Stimulated activated CD8-positive, alpha-beta memory T cell treated with anti-CD3 and anti-CD28 coated beads, Interleukin-7, amount 100 ng/mL, for 1 hour (primary cell): ENCODE results near the gene ABCC1.
"Not testable (repeated sequence)": the region's sequence is repeated elsewhere in the genome, so short reads cannot be mapped to it uniquely, and the experiment has no call there.

Source experiments
- DNase-seq, 2 donors: peaks; one replicate each; pipeline ENCODE4 v3.0.0-alpha.2; 2020; ENCODE audit warnings: low read depth in 2 of 2

The ABCC1 gene

DNA sequence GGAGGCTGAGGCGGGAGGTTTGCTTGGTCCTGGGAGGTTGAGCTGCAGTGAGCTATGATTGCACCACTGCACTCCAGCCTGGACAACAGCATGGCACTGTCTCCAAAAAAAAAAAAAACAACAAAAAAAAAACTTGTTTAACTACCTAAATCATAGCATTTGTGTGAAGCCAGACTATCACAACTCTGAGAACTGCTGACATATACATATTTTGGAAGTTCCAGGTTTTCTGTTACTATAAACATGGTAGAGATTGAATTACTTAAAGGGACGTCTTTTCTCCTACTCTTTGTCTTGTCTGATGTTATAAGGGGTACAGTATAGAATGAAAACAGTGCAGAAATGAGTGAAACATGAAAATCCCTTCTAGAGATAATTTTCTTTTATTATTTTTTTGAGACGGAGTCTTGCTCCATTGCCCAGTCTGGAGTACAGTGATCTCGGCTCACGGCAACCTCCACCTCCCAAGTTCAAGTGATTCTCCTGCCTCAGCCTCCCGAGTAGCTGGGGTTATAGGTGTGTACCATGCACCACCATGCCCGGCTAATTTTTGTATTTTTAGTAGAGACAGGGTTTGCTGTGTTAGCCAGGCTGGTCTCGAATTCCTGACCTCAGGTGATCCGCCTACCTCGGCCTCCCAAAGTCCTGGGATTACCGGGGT is 18.4 kb downstream of the ABCC1 start:
- DNase-seq = no peak

DNA sequence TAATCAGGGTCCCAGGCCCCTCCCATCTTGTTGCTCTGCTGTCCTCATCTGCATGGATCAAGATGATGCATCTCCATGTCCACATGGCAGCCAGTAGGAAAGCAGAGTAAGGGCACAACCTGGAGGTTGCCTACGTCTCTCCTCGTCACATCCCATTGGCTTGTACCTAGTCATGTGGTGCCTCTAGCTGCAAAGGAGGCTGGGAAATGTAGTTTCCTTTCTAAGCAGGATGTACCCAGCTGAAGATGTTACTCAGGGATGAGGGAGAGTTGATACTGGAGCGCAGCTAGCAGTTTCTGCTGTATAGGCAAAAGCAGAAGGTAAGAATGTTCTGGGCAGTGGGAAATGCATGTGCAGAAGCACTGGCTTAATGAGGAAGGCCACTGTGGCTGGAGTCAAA is 20.8 kb downstream of the ABCC1 start:
- DNase-seq = no peak

DNA sequence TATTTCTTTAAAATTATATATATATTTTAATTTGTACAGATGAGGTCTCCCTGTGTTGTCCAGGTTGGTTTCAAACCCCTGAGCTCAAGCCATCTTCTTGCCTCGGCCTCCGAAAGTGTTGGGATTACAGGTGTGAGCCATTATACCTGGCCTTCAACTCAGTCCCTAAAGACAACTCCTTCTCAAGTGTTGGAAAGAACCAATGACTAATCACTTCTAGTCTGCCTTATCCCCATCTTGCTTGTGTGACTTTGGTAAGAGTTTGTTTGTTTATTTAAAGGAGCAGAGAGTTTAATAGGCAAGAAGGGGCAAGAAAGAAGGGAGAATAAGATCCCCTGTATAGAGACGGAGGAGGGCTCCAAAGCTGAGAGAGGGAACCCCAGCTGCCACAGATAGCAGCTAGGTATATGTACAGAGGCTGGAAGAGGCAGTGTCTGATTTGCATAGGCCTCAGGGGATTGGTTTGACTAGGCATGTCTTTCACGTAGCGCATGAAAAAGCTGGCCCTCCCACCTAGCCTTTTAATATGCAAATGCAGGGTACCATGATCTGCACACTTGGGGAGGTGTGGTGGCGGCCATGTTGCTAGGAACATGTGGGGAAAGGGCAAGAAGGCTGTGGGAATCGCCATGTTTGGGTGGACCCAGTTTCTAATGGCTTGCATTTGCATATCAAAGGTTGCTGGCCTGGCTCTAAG is 21.5 kb downstream of the ABCC1 start:
- DNase-seq = no peak

DNA sequence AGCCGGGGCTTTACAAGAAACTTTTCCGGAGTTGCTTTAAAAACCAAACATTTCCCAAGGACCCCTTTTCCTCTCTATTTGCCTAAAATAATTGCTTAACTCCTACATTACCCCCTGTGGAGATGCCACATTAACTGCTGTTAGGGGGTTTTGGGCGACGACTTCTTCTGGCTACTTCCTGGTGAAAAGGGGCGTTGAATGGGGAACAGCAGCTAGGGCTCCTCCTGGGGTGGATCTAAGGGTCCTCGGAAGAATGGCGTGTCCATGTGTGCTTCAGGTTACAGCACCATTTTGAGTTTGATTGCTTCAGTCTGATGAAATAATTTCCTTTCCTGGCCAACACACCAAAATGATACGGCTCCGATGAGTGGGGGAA is 22.0 kb downstream of the ABCC1 start:
- DNase-seq = no peak

DNA sequence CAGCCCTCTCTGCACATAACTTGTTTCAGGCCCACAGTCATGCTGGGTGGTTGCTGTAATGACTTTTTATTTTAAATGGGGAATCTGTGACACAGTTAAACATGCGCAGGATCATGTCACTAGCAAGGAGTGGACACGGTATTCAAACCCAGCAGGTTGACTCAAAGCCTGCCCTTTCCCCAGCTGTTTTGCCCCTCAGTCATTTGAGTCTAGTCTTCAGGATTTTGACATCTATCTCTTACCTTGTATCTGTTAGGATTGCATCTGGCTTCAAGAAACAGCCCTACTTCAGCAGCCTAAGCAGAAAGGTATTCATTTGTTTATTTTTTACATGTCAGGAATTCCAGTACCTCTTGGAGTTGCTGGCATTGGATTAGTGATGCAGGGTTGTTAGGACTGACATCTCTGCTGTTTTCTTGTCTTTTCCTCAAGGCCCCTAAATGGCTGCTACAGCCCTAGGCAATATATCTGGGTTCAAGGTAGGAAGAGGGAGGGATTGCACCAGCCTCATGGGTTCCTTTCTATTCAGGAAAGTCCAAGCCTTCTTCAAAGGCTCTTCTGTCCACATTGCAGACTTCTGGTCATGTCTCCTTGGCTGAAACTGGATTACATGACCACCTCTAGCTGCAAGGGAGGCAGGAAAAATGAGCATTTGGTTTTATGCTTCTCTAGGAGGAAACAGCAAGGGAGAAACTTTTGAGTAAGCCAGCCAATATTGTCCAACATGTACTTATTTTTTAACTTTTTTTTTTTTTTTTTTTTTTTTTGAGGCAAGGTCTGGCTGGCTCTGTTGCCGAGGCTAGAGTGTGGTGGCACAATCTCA is 22.8 kb downstream of the ABCC1 start:
- DNase-seq = no peak

DNA sequence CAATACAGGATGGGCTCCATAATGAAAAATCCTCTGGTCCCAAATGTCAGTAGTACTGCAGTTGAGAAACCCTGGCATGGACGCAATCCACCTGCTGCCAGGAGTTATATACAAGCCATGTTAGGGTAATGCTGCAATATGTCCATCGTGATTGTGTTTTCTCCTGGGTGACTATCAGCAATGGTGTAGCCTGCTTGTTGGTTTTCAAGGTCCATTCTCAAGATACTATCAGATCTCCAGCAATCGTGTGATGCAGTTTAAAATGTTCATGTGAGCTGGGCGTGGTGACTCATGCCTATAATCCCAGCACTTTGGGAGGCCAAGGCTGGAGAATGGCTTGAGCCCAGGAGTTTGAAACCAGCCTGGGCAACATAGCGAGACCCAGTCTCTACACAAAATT is 24.0 kb downstream of the ABCC1 start:
- no peak for DNase-seq

DNA sequence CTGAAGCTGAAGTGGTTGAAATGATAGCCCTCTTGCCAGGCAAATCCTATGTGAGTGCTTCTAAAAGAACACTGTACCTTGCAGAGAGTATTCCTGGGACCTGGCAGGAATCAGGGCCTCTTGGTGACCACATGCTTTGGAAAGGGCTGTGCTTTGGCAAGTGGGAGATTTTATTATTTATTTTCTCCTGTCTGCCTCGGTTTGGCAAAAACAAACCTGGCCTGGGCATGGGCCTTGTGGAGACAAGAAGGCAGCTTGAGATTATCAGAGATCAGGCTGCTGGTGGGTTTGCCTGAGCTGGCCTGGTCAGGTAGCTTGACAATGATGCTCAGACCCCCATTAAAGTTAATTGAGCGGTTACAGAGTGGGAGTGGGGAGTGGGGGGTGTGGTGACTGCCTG is 24.6 kb downstream of the ABCC1 start:
- no peak for DNase-seq

DNA sequence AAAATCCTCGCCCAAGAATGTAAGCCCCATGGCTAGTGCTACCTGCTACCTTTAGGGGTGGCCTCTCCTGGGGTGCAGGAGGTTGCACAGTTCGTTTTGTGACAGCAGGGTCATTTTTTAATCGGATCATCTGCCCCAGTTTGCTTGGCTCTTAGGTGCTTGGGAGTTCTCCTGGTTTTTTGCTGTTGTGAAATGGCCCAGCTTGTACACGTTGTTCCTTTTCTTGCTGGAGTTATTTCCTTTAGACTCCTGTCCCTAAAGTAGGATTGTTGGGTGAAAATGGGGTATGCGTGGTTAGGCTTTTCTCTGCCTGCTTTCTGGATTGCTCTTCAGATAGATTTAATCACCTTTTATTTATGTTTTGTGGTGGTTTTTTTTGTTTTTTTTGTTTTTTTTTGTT is 25.8 kb downstream of the ABCC1 start:
- DNase-seq = no peak

DNA sequence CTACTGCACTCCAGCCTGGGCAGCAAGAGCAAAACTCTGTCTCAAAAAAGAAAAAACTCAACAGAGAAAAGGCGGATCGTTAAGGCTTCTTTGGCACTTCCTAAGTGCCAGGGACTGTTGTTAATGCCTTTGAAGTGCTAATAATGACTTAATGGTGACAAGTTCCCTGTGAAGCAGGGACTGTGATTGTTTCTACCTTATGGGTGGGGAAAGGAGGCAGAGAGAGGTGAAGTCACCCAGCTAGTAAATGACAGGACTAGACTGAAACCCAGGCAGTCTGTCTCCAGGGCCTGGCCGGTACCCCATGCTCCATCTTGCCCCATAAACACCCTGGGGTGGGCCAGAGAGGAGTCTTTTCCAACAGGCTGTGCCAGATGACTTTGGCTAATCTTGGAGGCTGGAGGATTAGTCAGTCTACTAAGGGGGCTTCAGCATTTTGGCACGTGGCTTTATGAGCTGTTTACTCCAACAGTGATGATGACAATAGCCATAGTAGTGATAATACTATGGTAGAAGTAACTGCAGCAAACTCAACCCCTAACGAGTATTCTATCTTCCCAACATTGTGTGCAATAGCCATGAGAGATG is 26.9 kb downstream of the ABCC1 start:
- no peak for DNase-seq

DNA sequence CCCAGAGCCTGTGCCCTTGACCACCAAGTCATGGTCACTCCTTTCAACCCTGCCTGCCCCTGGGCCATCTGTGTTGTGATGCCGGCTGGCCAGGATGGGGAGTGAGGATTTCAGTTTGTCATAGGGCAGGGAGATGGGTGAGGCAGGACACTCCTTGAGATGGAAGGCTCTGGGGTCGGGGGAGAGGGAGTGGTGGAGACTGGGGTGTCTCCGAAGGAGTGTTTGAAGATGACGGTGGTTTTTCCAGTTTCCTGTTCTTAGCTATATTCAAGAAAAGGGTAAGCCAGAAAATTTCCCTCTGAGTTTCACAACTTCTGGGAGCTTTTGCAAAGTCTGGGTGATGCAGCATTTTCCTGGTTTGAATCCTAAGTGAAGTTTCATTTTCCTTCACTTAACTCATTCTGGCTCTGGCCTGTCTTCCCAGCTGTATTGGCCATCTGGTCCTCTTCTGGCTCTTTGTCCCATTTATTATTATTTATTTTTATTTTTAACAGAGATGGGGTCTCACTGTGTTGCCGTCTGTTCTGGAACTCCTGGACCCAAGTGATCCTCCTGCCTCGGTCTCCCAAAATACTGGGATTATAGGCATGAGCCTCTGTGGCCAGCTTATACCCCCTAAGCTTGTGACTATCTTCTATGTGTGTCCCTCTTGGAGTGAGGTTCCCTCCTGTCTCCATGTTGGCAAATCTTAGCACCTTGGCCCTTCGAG is 27.7 kb downstream of the ABCC1 start:
- no peak for DNase-seq

DNA sequence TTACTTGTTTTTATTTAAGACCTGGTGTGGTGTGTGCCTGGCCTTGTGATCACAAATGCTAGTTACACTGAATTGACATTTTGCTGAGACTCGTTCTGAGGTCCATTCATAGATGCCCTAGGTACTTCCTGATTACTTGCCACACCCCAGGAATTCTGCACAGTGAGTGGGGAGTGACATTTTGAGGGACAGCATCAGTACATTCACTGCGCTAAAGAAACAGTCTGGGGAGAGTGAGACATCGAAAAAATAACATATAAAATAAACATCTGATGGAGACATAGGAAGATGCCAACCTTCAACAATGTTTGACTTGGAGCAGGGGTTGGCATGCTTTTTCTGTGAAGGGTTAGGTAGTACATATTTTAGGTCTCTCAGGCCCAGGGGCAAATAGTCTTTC is 30.4 kb downstream of the ABCC1 start:
- no peak for DNase-seq

DNA sequence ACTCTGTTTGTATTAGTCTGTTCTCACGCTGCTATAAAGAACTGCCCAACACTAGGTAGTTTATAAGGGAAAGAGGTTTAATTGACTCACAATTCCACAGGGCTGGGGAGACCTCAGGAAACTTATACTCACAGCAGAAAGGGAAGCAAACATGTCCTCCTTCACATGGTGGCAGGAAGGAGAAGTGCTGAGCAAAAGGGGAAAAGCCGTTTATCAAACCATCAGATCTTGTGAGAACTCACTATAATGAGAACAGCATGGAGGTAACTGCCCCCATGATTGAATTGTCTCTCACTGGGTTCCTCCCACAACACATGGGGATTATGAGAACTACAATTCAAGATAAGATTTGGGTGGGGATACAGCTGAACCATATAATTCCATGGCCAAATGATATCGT is 30.9 kb downstream of the ABCC1 start:
- DNase-seq = no peak

DNA sequence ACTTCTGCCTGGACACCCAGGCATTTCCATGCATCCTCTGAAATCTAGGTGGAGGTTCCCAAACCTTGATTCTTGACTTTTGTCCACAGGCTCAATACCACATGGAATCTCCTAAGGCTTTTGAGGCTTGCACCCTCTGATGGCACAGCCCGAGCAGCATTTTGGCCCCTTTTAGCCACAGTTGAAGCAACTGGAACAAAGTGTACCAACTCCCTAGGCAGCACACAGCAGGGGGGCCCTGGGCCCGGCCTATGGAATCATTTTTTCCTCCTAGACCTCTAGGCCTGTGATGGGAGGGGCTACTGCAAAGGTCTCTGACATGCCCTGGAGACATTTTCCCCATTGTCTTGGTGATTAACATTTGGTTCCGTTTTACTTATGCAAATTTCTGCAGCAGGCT is 32.0 kb downstream of the ABCC1 start:
- DNase-seq = no peak

DNA sequence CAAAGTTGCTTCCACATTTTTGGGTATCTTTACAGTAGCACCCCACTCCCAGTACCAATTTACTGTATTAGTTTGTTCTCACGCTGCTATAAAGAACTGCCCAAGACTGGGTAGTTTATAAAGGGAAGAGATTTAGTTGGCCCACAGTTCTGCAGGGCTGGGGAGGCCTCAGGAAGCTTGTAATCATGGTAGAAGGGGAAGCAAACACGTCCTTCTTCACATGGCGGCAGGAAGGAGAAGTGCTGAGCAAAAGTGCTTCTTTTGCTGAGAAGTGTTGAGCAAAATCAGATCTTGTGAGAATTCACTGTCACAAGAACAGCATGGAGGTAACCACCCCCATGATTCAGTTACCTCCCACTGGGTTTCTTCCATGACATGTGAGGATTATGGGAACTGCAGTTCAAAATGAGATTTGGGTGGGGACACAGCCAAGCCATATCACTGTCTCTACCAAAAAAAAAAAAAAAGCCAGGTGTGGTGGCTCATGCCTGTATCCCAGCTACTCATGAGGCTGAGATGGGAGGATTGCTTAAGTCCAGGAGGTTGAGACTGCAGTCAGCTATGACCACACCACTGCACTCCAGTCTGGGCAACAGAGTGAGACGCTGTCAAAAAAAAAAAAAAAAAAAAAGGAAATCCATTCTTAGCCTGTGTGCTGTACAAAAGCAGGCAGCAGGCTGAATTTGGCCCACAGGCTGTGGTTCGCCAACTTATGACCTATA is 32.9 kb downstream of the ABCC1 start:
- DNase-seq = not testable (repeated sequence)

DNA sequence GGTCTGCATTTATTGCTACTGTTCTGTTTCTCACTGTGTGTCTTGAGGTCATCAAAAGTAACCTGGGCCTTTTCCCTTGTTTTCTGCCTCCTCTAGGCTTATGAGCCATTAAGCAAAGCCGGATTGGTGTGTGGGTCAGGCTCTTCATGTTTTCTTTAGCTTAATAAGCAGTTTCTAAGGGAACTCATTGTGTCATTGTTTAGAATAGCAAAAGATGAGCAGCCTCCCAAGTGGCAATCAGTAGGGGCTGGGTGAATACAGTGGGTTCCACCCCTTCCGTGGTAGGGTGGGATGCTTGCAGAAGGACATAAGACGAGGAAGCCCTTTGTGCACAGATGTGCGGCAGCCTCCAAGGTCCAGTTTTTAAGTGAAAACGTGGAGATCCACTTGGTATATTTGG is 34.5 kb downstream of the ABCC1 start:
- no peak for DNase-seq

DNA sequence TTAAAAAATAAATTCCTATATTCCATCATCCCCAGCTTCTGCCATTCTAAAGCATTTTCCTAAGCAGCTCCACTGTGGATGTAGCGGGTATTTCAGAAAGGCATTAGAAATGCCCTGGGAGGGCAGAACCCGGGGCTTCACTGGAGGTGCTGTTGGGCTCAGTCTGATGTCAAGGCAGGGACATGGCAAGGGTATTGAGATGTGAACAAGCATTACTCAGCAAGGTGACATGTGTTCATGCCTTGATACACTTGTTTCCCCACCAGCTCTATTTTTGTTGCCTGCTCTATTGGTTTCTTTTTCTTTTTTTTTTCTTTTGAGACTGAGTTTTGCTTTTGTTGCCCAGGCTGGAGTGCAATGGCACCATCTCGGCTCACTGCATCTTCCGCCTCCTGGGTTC is 35.7 kb downstream of the ABCC1 start:
- DNase-seq = no peak

DNA sequence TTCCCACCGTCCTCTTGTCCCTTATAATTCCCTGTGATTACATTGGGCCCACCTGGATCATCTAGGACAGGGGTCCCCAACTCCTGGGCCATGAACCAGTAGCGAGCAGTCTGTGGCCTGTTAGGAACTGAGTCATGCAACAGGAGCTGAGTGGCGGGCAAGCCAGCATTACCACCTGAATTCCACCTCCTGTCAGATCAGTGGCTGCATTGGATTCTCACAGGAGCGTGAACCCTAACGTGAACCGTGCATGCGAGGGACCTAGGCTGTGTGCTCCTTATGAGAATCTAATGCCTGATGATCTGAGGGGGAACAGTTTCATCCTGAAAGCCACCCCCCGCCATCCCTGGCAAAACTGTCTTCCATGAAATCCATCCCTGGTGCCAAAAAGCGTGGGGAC is 36.8 kb downstream of the ABCC1 start:
- DNase-seq = no peak

DNA sequence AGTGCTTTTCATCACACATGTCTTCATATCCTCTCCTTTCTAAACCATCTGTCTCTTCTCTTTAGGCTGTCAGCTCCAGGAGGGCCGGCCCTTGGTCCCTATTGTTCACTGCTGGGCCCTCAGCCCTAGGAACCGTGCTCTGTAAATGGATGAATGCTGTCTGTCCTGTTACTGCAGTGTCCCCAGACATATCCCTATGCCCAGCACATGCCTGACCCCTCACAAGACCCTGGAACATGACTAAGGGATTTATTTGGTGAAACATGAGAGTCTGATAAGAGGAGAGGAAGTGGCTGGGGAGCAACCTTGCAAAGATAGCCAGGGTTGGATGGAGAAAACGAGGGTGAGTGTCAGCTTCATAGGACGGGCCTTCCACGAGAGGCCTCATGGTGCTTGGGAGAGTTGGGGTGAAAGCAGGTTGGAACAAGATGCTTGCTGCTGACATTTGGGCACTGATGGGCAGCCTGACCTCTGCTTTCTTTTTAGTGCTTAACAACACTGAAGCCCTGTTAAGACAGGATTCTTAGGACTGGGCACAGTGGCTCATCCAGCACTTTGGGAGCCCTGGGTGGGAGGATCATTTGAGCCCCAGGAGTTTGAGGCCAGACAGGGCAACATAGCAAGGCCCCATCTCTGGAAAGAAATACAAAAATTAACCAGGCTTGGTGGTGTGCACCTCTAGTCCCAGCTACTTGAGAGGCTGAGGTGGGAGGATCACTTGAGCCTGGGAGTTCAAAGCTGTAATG is 39.0 kb downstream of the ABCC1 start:
- DNase-seq = no peak

DNA sequence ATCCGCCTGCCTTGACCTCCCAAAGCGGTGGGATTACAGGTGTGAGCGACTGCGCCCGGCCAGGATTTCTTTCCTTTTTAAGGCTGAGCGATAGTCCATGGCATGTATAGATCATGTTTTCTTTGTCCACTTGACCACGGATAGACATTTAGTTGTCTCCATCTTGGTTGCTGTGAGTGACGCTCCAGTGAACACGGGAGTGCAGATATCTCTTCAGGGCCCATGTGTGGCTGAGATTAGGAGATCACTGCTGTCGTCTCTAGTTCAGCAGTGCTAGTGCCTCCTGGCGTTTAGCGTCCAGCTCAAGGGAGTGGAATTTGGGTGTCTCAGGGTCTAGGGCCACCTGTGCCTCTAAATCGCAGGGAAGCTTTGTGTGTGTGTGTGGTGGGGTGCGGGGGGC is 41.5 kb downstream of the ABCC1 start:
- DNase-seq = no peak

DNA sequence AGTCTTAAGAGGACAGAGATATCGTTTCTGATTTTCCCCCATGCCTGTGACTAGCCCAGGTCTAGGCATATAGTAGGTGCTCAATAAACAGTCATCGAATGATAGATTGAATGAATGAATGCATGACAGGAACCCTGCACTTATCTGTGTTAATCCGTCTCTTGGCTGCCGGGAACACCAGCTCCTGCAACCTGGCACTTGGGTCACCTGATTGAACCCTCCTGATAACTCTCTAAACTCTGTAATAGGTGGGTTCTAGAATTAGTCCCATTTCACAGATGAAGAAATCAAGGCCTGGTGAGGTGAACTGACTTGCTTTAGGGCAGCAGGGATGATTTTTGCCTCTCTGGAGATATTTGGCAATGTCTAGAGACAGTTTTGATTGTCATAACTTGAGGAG is 43.7 kb downstream of the ABCC1 start:
- no peak for DNase-seq

DNA sequence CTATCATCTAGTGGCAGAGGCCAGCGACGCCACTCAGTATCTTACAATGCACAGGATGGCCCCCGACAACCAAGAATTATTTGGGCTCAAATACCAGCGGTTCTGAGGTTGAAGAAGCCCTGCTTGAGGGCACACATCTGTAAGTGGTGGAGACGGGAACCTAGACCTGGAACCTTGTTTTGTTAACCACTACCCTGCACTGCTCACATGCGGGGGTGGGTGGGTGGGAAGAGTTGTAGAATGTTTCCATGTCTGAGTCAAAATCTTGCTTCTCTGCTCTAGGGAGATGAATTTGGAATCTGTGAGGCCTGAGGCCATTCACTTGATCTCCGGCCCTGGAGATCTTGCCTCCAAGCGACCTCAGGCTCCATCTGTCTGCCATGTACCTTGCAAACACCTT is 44.1 kb downstream of the ABCC1 start:
- no peak for DNase-seq
